Calu3 (cell line): ENCODE data around the gene NR2C2AP. TPM values are rescaled to one million over a fixed set of nuclear protein-coding genes. Genes with fewer than 3 reads are reported as not detected.

Experiments
- BruUV-seq: library from RNA; stranded (reverse); fragments of 400-500 nt; replicated peaks from 2 replicates; lab custom pipeline; 2021; lab: Mats Ljungman, UMichigan
- CTCF ChIA-PET: fragments of 300-600 bp; sonication (Branson Sonifier 250); formaldehyde crosslinking; loops from one replicate; lab custom pipeline; 2022; ENCODE audit warnings: antibody characterized with exemption; lab: Charles Lee
- DNase-seq: peaks from one replicate; pipeline ENCODE4 v3.0.0; 2022
- H3K27ac Mint-ChIP-seq: one replicate; pipeline ENCODE4 v1.8.0; 2022; ENCODE audit warnings: mixed read lengths; ENCODE audit not compliant: unreplicated experiment
- H3K27me3 Mint-ChIP-seq: one replicate; pipeline ENCODE4 v1.8.0; 2022; ENCODE audit warnings: mixed read lengths; ENCODE audit not compliant: unreplicated experiment
- H3K36me3 Mint-ChIP-seq: one replicate; pipeline ENCODE4 v1.8.0; 2022; ENCODE audit warnings: mild to moderate bottlenecking, moderate library complexity, mixed read lengths; ENCODE audit not compliant: insufficient read depth, unreplicated experiment
- H3K4me1 Mint-ChIP-seq: one replicate; pipeline ENCODE4 v1.8.0; 2022; ENCODE audit warnings: mild to moderate bottlenecking, low read depth, mixed read lengths; ENCODE audit not compliant: unreplicated experiment
- H3K4me3 Mint-ChIP-seq: one replicate; pipeline ENCODE4 v1.8.0; 2022; ENCODE audit warnings: mild to moderate bottlenecking, low read depth, moderate library complexity, mixed read lengths; ENCODE audit not compliant: unreplicated experiment
- H3K9me3 Mint-ChIP-seq: one replicate; pipeline ENCODE4 v1.8.0; 2022; ENCODE audit warnings: low read depth, mixed read lengths; ENCODE audit not compliant: unreplicated experiment
- CTCF ChIP-seq: fragments of 200-600 bp; IDR thresholded peaks from one replicate; pipeline ENCODE4 v1.8.0; 2022; ENCODE audit warnings: antibody characterized with exemption; ENCODE audit not compliant: unreplicated experiment
- intact Hi-C: fragments of 100-400 bp; cut with micrococcal nuclease; formaldehyde crosslinking; loops from one replicate; pipeline ENCODE4 v1.10.0; 2022; ENCODE audit not compliant: unreplicated experiment
- total RNA-seq: library from RNA; stranded (reverse); gene quantifications from 2 replicates; pipeline ENCODE4 v1.2.3, GENCODE V29; 2022

The NR2C2AP gene
- total RNA-seq, 1 experiment from 2014 or later: 20.6 TPM

- no peak for TF ChIP-seq CTCF
- H3K36me3 Mint-ChIP-seq: no peaks in the 10 kb centered on the region
- peaks cover 46% of the 10 kb centered on the region for H3K27me3 Mint-ChIP-seq
- DNase-seq: peak; percentile 47
- CTCF ChIA-PET: no interaction called here
- intact Hi-C loops: no loop called here
- H3K4me1 Mint-ChIP-seq: no peaks in the 10 kb centered on the region
- no peak overlapping the region for H3K4me3 Mint-ChIP-seq
- no peaks in the 10 kb centered on the region for H3K9me3 Mint-ChIP-seq
- no peak overlapping the region for H3K27ac Mint-ChIP-seq
- no TSS peak for BruUV-seq
These were observed 11.7 kb upstream of the NR2C2AP start for GRCh38 chr19:19214892-19215291.

GRCh38 chr19:19214159-19214490 lies 10.9 kb upstream of the NR2C2AP start:
- H3K4me1 Mint-ChIP-seq: no peaks in the 10 kb centered on the region
- no TSS peak for BruUV-seq
- H3K36me3 Mint-ChIP-seq: no peaks in the 10 kb centered on the region
- no peak overlapping the region for H3K4me3 Mint-ChIP-seq
- no peak for TF ChIP-seq CTCF
- intact Hi-C loops: no loop called here
- H3K9me3 Mint-ChIP-seq: no peaks in the 10 kb centered on the region
- H3K27ac Mint-ChIP-seq: no peak overlapping the region
- CTCF ChIA-PET: no interaction called here
- H3K27me3 Mint-ChIP-seq: peaks cover 52% of the 10 kb centered on the region
- DNase-seq: no peak

- BruUV-seq: no TSS peak
- no peak for TF ChIP-seq CTCF
- Mint-ChIP-seq H3K27me3 (peaks cover 52% of the 10 kb centered on the region), H3K9me3 (no peaks in the 10 kb centered on the region), H3K4me1 (no peaks in the 10 kb centered on the region), H3K36me3 (no peaks in the 10 kb centered on the region), H3K27ac (no peak overlapping the region), H3K4me3 (no peak overlapping the region)
- intact Hi-C loops: no loop called here
- no peak for DNase-seq
- CTCF ChIA-PET: no interaction called here
These were observed 10.4 kb upstream of the NR2C2AP start for GRCh38 chr19:19213426-19214158.

GRCh38 chr19:19212916-19213315 lies 9.7 kb upstream of the NR2C2AP start:
- Mint-ChIP-seq H3K4me1 (no peaks in the 10 kb centered on the region), H3K27me3 (peaks cover 54% of the 10 kb centered on the region), H3K27ac (no peak overlapping the region), H3K36me3 (no peaks in the 10 kb centered on the region), H3K4me3 (no peak overlapping the region), H3K9me3 (no peaks in the 10 kb centered on the region)
- no TSS peak for BruUV-seq
- no peak for TF ChIP-seq CTCF
- intact Hi-C loops: no loop called here
- CTCF ChIA-PET: no interaction called here
- no peak for DNase-seq
